ENCODE data around the gene FXYD5.

DNA sequence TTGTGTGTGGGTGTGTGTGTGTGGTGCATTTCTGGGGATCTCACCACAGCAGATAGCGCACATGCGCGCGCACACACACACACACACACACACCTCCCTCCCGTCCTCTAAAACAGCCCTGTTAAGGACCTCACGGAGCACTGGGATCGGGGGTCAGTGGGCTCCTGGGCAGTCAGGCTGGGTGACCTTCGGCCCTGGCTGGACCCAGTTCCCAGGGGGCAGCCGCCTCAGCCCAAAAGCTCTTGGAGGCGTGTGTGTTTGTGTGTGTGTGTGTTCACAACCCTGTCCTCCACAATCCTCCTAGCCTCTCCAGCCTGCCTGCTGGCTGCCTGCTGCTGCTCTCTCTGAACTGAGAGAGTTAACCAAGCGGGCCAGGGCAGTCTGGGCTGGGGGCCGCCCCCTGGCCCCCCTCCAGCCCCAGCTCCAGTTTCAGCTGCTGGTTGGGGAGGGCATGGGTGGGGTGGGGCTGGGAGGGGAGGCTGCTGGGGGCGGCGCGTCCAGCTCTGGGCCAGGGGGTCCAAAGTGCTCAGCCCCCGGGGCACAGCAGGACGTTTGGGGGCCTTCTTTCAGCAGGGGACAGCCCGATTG is 16.1 kb upstream of the FXYD5 start, which contains the start of gene FXYD1:
- TF ChIP-seq, protein P1, sequence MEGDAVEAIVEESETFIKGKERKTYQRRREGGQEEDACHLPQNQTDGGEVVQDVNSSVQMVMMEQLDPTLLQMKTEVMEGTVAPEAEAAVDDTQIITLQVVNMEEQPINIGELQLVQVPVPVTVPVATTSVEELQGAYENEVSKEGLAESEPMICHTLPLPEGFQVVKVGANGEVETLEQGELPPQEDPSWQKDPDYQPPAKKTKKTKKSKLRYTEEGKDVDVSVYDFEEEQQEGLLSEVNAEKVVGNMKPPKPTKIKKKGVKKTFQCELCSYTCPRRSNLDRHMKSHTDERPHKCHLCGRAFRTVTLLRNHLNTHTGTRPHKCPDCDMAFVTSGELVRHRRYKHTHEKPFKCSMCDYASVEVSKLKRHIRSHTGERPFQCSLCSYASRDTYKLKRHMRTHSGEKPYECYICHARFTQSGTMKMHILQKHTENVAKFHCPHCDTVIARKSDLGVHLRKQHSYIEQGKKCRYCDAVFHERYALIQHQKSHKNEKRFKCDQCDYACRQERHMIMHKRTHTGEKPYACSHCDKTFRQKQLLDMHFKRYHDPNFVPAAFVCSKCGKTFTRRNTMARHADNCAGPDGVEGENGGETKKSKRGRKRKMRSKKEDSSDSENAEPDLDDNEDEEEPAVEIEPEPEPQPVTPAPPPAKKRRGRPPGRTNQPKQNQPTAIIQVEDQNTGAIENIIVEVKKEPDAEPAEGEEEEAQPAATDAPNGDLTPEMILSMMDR (IDR thresholded peaks at IDR 0.05; ENCODE audit: extremely low read depth in 1 of 2, insufficient read depth in 1 of 2, low read depth in 1 of 2, low read length in 2 of 2), result no peak
- TF ChIP-seq POLR2A (IDR thresholded peaks at IDR 0.05; ENCODE audit: low read depth, low read length) (no peak), JUN (IDR thresholded peaks at IDR 0.05; ENCODE audit: borderline replicate concordance, insufficient read depth, insufficient read length, low read depth) (no peak), GATA2 (IDR thresholded peaks at IDR 0.05; ENCODE audit: insufficient read depth, insufficient read length, low read depth, low read length) (no peak), EZH2 (IDR thresholded peaks at IDR 0.05; ENCODE audit: borderline replicate concordance, low read depth, low read length, severe bottlenecking) (no peak), POLR2AphosphoS5 (IDR thresholded peaks at IDR 0.05; ENCODE audit: insufficient read depth, low read depth, low read length) (no peak)

Measured in endothelial cell of umbilical vein (primary cell).